ENCODE measurements around the gene DPF3.

DNA sequence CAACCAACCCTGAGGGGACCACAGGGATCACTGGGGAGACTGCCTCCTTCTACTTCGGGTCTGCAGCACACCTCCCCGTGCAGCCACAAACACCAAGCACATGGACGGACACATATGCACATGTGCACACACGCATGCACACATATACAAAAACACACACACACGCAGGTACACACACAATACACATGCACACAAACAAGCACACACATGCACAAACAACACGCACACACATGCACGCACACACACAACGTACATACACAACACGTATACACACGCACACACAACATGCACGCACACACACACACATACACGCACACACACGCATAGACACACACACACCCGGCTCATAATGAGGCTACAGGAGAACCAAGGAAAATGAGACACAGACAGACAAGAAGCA is 203.6 kb downstream of the DPF3 start:
- TF ChIP-seq, protein P1, sequence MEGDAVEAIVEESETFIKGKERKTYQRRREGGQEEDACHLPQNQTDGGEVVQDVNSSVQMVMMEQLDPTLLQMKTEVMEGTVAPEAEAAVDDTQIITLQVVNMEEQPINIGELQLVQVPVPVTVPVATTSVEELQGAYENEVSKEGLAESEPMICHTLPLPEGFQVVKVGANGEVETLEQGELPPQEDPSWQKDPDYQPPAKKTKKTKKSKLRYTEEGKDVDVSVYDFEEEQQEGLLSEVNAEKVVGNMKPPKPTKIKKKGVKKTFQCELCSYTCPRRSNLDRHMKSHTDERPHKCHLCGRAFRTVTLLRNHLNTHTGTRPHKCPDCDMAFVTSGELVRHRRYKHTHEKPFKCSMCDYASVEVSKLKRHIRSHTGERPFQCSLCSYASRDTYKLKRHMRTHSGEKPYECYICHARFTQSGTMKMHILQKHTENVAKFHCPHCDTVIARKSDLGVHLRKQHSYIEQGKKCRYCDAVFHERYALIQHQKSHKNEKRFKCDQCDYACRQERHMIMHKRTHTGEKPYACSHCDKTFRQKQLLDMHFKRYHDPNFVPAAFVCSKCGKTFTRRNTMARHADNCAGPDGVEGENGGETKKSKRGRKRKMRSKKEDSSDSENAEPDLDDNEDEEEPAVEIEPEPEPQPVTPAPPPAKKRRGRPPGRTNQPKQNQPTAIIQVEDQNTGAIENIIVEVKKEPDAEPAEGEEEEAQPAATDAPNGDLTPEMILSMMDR (IDR thresholded peaks at IDR 0.05 in 4 of 5, conservative IDR thresholded peaks at IDR 0.05 in 1 of 5): no peak
- TF ChIP-seq POLR2A (IDR thresholded peaks at IDR 0.05): no peak

All from gastrocnemius medialis (tissue), 4 donors.